DND-41 (cell line): ENCODE results near the gene KIAA1671.

ENCODE experiments used
- EZH2 ChIP-seq: IDR thresholded peaks from 3 replicates; pipeline ENCODE4 v1.6.1; 2012; ENCODE audit warnings: borderline replicate concordance, low read depth, mild to moderate bottlenecking, moderate library complexity, low read length, inconsistent platforms; ENCODE audit not compliant: severe bottlenecking
- TF ChIP-seq, protein P1 (sequence below): IDR thresholded peaks from 2 replicates; pipeline ENCODE4 v1.5.1; 2012; ENCODE audit warnings: borderline replicate concordance, low read length, moderate library complexity, mild to moderate bottlenecking; ENCODE audit not compliant: poor library complexity, severe bottlenecking; ENCODE audit errors: extremely low read depth

DNA sequence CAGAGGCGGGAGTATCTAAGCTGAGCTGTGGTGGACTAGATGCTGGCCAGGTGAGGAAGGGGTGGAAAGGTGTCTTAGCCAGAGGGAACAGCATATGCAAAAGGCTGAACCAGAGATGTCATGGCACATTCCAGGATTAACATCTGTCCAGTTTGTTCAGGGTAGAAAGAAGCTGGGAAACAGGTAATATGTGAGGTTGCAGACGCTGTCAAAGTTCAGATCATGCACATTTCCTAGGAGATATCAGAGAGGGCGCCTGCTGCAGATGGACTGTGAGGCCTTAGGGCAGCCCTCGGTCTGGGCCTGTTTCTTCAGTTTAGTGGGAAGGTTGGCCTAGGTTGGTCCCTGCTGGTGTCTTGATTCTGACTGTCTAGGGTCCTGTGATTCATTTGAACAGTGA lies 149.5 kb downstream of the KIAA1671 start:
- TF ChIP-seq, protein P1, sequence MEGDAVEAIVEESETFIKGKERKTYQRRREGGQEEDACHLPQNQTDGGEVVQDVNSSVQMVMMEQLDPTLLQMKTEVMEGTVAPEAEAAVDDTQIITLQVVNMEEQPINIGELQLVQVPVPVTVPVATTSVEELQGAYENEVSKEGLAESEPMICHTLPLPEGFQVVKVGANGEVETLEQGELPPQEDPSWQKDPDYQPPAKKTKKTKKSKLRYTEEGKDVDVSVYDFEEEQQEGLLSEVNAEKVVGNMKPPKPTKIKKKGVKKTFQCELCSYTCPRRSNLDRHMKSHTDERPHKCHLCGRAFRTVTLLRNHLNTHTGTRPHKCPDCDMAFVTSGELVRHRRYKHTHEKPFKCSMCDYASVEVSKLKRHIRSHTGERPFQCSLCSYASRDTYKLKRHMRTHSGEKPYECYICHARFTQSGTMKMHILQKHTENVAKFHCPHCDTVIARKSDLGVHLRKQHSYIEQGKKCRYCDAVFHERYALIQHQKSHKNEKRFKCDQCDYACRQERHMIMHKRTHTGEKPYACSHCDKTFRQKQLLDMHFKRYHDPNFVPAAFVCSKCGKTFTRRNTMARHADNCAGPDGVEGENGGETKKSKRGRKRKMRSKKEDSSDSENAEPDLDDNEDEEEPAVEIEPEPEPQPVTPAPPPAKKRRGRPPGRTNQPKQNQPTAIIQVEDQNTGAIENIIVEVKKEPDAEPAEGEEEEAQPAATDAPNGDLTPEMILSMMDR = no peak
- TF ChIP-seq EZH2 = no peak
